Lower leg skin (tissue), 3 donors: ENCODE measurements around the gene FFAR3.

ENCODE experiments used
- POLR2A ChIP-seq, 2 donors: fragments of 450-650 bp; IDR thresholded peaks; one replicate each; pipeline ENCODE4 v1.6.1; 2016 to 2017; ENCODE audit warnings: antibody characterized with exemption in 2 of 2, mild to moderate bottlenecking in 1 of 2, moderate library complexity in 1 of 2
- TF ChIP-seq, protein P1 (sequence below), 3 donors: fragments of 450-650 bp; IDR thresholded peaks; one replicate each; pipeline ENCODE4 v1.5.1; 2016; ENCODE audit warnings: antibody characterized with exemption in 3 of 3, mild to moderate bottlenecking in 3 of 3, moderate library complexity in 2 of 3

DNA sequence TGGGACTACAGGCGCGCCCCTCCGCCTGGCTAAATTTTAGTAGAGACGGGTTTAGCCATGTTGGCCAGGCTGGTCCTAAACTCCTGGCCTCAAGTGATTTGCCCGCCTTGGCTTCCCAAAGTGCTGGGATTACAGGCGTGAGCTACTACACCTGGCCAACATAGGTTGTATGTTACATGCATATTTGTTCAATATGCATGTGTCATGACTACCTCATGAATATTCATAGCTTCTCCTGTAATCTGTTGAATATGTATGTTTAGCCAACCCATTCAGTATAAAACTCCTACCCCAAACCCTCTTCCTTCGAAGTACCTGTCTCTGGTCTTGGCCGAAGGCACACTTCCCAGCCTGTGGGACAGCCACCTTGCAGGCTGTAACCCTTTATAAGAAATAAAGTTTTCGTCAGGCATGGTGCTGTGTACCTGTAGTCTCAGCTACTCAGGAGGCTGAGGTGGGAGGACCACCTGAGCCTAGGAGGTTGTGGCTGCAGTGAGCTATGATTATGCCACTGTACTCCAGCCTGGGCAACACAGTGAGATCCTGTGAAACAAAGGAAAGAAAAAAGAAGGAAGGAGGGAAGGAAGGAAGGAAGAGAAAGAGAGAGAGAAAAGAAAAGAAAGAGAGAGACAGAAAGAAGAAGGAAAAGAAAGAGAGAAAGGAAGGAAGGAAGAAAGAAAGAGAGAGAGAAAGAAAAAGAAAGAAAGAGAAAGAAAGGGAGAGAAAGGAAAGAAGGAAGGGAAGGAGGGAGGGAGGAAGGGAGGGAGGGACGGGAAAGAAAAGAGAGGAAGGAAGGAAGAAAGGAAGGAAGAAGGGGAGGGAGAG lies 41.9 kb downstream of the FFAR3 start:
- TF ChIP-seq, protein P1, sequence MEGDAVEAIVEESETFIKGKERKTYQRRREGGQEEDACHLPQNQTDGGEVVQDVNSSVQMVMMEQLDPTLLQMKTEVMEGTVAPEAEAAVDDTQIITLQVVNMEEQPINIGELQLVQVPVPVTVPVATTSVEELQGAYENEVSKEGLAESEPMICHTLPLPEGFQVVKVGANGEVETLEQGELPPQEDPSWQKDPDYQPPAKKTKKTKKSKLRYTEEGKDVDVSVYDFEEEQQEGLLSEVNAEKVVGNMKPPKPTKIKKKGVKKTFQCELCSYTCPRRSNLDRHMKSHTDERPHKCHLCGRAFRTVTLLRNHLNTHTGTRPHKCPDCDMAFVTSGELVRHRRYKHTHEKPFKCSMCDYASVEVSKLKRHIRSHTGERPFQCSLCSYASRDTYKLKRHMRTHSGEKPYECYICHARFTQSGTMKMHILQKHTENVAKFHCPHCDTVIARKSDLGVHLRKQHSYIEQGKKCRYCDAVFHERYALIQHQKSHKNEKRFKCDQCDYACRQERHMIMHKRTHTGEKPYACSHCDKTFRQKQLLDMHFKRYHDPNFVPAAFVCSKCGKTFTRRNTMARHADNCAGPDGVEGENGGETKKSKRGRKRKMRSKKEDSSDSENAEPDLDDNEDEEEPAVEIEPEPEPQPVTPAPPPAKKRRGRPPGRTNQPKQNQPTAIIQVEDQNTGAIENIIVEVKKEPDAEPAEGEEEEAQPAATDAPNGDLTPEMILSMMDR (IDR thresholded peaks at IDR 0.05), result no peak
- TF ChIP-seq POLR2A (IDR thresholded peaks at IDR 0.05), result no peak
